Cardiac septum (tissue), 1 donor: ENCODE measurements around the gene TPTE2. TPM values are rescaled to one million over a fixed set of nuclear protein-coding genes. Genes with fewer than 3 reads are reported as not detected.

ENCODE experiments used
- total RNA-seq: library from RNA; stranded (reverse); fragmentation: NEBNext Ultra II Directional; extraction: Animal tissue kit (Norgen Biotek cat#: 25700); gene quantifications from one replicate; pipeline ENCODE4 v1.2.1, GENCODE V29; 2021
- donor health status: DM: no; HTN: no; CAD: no.

The TPTE2 gene
- total RNA-seq, 1 donor from 2014 or later: not detected

Other genes with a start within 250 kb of the TPTE2 start
- gene MPHOSPH8, start 72.1 kb upstream of the TPTE2 start, total RNA-seq: 34.1 TPM
- gene PSPC1, start 221.4 kb upstream of the TPTE2 start, total RNA-seq: 28.8 TPM